ENCODE data around the gene ACACA. TPM values are rescaled to one million over a fixed set of nuclear protein-coding genes. Genes with fewer than 3 reads are reported as not detected.

ACACA gene
- total and polyA plus RNA-seq, 9 of the 15 experiments (the other 6 are each of a cell fraction or from before 2014, with no cell fraction given) = 35.9 to 135 (median 88.4) TPM

- no peak for ATAC-seq
- no peak overlapping the region for H2AFZ ChIP-seq (ENCODE audit: low read depth, low read length)
- H4K20me1 ChIP-seq (replicated peaks; ENCODE audit: control insufficient read depth, insufficient read depth, low read length) = no peaks in the 10 kb centered on the region
- H3K9me3 ChIP-seq (replicated peaks; ENCODE audit: control insufficient read depth, insufficient read depth, low read depth, low read length) = no peaks in the 10 kb centered on the region
- ChIA-PET POLR2A (interaction anchor here (0.6 to 1.3 kb wide), 2 partner anchors 10 kb away, joined by 3 to 4 read pairs; no protein-coding TSS in a partner anchor), CTCF (ENCODE audit: low intra/inter-chr PET ratio) (no interaction called here)
- in situ Hi-C loops (cut with MboI) (no loop called here), intact Hi-C loops (cut with micrococcal nuclease) (no loop called here)
- H3K4me1 ChIP-seq (replicated peaks in 1 of 2; ENCODE audit: control insufficient read depth in 2 of 2, insufficient read depth in 2 of 2, low read length in 2 of 2) = no peaks in the 10 kb centered on the region
- WGBS (ENCODE audit: insufficient coverage, low coverage, missing lambda C conversion rate) = 93% methylated on average over 2 of the region's 2 CpGs
- no peak overlapping the region for H3K9ac ChIP-seq (ENCODE audit: insufficient read depth in 1 of 2, low read depth in 2 of 2, low read length in 2 of 2)
- no peak overlapping the region for H3K4me2 ChIP-seq (ENCODE audit: insufficient read depth, low read length)
- BruUV-seq (replicated peaks) = no TSS peak
- H3K36me3 ChIP-seq (ENCODE audit: control insufficient read depth, insufficient read depth, low read length) = peaks cover 70% of the 10 kb centered on the region
- H3K27ac ChIP-seq (ENCODE audit: extremely low read depth, low read depth, low read length) = no peak overlapping the region
- no peak overlapping the region for H3K4me3 ChIP-seq
- H3K79me2 ChIP-seq (ENCODE audit: control insufficient read depth, insufficient read depth, low read length) = no peaks in the 10 kb centered on the region
- no peak for DNase-seq (ENCODE audit: extremely low read depth in 1 of 4, low spot score in 3 of 4)
- TF ChIP-seq MAFF (IDR thresholded peaks at IDR 0.05; ENCODE audit: low read length) (peak; percentile 95), MAFK (IDR thresholded peaks at IDR 0.05; ENCODE audit: low read length) (peak; percentile 96), ZNF316 (IDR thresholded peaks at IDR 0.05) (peak; percentile 96), ZKSCAN1 (IDR thresholded peaks at IDR 0.05; ENCODE audit: low read depth, low read length) (no peak), C11orf30 (IDR thresholded peaks at IDR 0.05; ENCODE audit: low read depth) (peak; percentile 93), MAFG (tag; conservative IDR thresholded peaks at IDR 0.05) (peak; percentile 92), ZNF280B (CRISPR knock-in tag; IDR thresholded peaks at IDR 0.05) (no peak), HMGN3 (IDR thresholded peaks at IDR 0.05; ENCODE audit: borderline replicate concordance, extremely low read depth, insufficient read length, low read depth, low read length) (no peak)
- H3K27me3 ChIP-seq (ENCODE audit: control insufficient read depth in 2 of 2, insufficient read depth in 2 of 2, low read length in 2 of 2) = no peaks in the 10 kb centered on the region
- no peaks in the 10 kb centered on the region for H3K9me1 ChIP-seq (ENCODE audit: control insufficient read depth, insufficient read depth, low read length)
- no peak for FAIRE-seq
Measured at GRCh38 chr17:37440424-37440823, 33.8 kb upstream of the ACACA start.

Data from K562 (cell line).